HG02642 (cell line): ENCODE results near the gene TOR2A.
"Not testable (repeated sequence)": the region's sequence is repeated elsewhere in the genome, so short reads cannot be mapped to it uniquely, and the experiment has no call there.

Experiments
- ATAC-seq: cut with Tn5 transposase; IDR thresholded peaks from one replicate; pipeline ENCODE4 v1.9.1; 2021; ENCODE audit warnings: mild to moderate bottlenecking; ENCODE audit not compliant: unreplicated experiment, poor library complexity

TOR2A gene

DNA sequence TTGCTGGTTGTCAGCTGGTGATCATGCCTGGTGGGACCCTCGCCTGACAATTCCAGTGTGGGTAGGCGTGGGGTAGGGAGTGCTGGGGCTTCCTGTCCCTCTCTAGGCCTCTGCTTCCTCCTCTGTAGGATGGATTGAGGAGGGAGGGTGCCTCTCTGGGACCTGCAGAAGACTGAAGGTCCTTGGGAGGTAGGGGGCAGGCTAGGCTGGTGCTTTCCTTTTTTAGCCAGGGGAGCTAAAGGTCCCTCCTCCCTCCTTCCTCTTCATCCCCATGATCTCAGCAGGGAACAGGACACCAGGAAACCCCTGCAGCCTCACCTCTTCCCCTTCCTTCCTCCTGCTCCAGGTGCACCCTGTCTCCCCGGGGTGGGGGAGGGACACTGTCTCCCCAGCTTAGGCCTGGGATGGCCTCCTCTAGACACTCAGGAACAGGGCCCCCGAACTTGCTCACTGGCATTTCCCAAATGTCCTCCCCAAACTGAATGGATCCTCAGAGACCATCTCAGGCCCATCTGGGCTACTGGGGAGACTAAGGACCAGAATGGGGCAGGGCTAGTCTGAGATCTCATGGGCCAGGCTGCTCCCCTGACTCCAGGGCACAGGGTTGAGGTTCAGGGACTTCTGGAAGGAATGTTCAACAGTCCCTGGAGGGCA, 35.0 kb upstream of the TOR2A start:
- no peak for ATAC-seq

DNA sequence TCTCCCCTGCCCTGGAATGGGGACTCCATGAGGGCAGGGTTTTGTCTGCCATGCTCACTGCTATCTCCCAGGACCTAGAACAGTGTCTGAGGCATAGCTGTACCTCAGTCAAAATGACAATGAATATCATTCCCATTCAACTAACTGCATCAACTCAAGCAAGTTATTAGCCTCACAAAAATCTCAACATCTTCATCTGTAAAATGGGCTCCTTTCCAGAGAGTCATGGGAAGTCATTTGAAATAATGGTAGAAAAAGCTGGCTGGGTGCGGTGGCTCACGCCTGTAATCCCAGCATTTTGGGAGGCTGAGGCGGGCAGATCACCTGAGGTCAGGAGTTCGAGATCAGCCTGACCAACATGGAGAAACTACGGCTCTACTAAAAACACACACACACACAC, 34.0 kb upstream of the TOR2A start:
- ATAC-seq, result no peak

DNA sequence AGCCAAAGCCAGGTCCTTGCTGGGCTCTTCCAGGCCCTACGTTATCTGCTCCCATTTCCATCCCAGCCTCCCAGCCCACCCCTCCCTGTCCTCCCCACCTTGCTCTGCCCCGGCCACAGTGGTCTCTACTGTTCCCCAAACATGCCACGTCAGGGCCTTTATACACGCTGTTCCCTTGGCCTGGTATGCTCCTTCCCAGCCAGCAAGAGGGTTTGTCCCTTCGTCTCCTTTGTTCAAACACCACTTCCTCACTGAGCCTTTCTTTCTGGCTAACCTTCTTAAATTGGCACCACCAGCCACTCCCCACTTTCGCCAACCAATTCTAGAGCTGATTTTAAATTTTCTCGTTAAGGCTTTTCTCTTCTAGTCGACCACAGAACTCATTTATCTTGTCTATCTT, 33.6 kb upstream of the TOR2A start:
- no peak for ATAC-seq

DNA sequence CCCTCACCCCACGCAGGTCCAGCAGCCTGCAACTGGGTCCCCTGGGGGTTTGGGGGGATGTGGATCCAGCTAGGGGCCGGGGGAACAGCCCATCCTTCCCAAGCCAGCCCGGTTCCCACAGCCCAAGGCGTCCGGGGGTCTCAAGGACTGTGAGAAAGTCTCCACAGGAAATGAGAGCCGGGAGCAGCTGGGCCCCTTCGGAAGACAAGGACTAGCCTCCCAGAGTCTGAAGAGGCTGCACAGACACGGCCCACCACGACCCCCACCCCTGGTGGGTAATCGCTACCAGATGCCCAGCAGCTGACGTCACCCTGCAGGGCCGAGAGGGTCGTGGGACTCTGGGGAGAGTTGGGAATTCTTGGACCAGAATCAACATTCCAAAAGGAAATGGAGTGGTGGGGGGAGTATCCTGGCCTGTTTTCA, 32.8 kb upstream of the TOR2A start:
- no peak for ATAC-seq

DNA sequence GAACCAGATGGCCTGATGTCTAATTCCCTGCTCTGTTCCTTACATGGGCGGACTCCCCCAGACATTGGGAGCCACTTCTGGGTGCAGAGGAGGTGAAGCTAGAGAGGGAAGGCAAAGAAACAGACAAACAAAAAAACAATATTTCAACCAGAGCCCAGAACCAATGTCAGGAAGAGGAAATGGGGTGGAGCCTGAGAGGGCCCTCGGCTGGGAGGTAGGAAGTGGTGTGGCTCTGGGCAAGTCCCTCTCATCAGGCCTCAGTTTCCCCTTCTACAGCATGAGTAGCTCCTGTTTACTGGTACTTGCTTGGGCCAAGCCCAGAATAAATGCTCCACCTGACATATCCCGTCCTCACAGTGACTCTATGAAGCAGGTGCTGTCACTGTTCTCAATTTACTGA, 32.3 kb upstream of the TOR2A start:
- ATAC-seq, result no peak

DNA sequence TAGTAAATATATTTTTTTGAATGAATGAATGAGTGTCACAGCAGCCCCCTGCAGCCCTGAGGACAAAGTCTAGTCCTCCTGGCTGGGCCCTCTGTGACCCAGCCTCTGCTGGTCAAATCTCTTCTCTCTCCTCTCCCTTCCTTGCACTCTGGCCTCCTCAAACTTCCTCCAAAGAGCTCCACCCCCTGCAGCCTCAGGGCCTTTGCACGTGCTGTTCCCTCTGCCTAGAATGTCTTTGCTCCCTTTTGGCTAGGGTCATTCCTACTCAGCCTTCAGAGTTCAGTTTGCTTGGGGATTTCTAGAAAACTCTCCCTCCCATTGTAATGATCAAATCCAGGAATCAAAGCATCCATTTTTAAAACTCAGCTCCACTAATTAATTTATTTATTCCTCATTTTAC, 30.3 kb upstream of the TOR2A start:
- no peak for ATAC-seq

DNA sequence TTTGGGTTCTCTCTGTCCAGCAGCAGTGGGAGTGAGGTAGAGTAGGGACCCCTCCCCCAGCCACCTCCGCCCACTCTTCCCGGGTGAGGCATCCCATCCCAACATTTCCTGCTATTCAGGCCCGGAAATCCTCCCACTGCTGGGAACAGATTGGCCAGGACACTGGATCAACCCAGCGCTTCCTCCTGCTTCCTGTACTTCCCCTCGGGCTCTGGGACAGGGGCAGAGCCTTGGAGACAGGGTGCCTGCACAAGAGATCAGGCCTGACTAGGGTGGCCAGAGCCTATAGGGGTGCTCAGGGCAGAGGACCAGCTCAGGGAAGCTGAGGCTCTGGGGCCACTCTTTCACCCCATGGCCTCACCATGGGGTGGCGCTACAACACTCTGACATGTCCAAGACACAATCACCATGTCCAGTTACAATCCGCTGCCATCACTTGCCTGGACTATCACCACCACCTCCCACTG, 28.9 kb upstream of the TOR2A start:
- ATAC-seq, result no peak

DNA sequence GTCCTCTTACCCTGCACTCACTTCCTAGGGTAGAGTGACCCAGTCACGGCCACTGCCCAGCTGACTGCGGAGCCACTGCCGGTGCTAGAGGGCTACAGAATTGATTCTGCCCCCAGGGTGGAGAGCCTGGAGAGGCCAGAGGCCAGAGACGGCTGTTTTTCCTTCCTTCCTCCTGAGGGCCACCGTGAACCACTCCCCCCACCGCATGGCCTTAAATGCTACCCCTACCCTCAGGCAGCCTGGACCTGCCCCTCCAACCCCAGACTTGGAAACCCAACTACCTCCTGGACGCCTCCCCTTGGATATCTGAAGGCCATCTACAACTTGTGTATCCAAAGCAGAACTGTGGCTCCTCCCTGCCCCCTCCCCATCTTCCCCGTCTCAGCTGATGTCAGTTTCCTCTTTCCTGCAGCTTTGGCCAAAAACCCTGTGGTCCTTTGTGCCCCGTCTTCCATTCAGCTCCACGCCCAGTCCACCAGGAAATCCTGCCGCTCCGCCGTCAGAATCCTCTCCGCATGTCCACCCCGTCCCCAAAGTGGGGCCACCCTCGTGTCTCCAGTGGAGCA, 27.1 kb upstream of the TOR2A start:
- ATAC-seq, result no peak

DNA sequence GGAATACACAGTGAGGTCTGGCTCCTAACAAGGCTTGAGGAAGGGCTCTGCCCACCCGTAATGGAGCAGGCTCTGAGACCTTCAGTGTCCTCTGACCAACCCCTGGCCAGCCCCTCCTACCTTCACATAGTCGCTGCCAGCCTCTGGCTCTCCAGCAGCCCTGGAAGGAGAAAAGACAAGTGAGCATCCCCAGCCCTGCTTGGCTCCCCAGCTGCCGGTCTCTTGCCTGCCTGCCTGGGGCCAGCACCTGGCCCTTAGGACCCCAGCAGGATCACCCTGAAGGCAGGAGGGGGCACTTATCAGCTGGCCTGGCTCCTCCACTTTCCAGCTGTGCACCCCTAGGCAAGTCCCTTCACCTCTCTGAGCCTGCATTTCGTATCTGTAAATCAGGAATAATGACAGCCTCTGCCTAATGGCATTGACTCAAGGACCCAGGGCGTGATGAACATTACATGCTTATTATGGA, 26.4 kb upstream of the TOR2A start:
- ATAC-seq, result no peak

DNA sequence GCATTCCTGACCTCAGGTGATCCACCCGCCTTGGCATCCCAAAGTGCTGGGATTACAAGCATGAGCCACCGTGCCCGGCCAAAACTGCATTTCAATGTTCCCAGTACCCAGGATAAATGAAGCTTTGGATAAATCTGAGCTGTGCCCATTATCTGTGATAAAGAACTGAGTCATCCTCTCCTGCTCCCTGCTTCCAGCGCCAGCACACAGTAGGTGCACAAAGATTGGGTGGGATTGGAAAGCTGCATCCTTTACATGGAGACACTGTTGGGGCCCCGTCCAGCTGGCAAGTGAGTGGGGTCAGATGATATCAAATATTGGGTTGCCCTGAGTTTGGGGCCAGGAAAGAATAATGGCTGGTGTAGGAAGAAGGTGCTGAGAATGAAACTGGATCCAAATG, 26.0 kb upstream of the TOR2A start:
- ATAC-seq, result no peak

DNA sequence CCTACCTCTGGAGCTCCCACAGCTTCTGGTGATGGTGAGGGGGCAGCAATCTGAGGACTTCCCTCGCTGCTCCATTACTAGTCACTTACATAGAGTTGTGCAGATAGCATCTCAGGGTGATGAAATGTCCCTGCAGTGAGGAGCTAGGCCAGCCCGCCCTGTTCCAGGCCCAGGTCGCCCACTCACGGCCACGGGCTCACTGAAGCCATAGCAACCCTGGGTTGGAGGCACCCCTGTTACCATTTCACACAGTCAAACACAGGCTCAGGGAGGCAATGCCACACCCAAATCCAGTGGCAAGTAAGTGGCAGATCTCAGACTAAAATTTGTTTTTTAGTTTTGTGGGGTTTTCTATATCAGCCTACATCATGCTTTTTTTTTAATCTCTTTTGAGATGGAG, 23.7 kb upstream of the TOR2A start:
- ATAC-seq, result no peak

DNA sequence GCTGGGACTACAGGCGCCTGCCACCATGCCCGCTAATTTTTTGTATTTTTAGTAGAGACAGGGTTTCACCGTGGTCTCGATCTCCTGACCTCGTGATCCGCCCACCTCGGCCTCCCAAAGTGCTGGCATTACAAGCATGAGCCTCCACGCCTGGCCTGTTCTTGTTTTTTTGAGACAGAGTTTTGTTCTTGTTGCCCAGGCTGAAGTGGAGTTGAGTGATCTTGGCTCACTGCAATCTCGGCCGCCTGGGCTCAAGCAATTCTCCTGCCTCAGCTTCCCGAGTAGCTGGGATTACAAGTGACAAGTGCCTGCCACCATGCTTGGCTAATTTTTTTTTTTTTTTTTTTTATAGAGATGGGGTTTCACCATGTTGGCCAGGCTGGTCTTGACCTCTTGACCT, 21.7 kb upstream of the TOR2A start:
- ATAC-seq, result not testable (repeated sequence)

DNA sequence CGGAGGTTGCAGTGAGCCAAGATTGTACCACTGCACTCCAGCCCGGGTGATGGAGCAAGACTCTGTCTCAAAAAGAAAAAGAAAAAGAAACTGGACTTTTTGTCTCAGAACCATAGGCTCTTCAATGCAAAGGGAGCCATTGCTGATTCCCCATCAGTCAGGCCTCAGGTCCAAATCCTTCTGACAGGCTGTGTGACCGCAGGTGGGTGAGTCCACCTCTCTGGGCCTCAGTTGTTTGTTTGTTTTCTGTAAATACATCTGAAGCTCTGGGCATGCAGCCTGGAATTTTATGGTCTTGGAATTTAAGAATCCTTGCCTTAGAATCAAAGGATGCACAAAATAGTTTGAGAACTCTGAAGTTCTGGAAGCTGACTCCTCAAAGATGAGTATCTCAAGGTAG, 21.1 kb upstream of the TOR2A start:
- no peak for ATAC-seq

DNA sequence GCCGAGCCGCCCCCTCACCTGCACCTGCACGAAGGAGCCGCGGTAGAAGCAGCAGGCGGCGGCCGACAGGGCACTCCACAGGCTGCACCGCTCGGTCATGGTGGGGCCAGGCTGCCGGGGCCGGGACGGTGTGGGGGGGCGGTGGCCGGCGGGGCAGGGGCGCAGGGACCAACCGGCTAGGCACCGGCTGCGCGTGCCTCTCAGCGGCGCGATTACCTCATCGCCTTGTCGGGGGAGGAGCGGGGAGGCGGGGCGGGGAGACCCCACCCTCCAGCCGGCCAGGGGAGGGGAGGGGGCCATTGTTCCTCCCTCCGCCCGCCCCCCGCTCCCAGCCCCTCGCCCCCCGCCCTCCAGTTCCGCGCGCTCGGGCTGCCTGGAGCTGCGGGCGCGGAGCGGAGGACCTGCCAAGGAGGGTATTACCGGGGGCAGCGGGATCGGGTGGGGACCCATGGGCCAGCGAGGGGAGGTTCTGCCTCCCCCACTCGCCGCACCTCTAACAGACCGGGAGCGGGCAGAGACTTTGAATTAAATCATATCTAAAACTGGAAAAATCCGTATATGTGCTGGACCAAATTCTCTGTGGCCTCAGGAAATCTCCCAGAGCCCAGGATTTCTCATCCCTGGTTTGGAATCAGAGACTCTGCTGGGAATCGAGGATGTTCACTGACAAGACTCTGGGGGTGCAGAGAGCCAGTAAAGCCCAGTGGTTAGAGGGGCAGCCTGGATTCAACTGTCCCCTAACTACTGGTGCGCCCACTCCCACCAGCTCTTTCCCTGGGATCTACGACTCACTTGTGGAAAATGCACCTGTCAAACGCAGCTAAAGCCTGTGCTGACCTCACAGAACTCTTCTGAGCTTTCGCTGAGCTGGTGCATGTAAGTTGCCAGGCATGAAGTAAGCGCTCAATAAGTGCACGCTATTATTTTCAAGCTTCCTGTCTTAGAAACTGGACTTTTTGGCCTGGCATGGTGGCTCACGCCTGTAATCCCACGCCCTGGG, 20.3 kb upstream of the TOR2A start:
- ATAC-seq, result no peak

DNA sequence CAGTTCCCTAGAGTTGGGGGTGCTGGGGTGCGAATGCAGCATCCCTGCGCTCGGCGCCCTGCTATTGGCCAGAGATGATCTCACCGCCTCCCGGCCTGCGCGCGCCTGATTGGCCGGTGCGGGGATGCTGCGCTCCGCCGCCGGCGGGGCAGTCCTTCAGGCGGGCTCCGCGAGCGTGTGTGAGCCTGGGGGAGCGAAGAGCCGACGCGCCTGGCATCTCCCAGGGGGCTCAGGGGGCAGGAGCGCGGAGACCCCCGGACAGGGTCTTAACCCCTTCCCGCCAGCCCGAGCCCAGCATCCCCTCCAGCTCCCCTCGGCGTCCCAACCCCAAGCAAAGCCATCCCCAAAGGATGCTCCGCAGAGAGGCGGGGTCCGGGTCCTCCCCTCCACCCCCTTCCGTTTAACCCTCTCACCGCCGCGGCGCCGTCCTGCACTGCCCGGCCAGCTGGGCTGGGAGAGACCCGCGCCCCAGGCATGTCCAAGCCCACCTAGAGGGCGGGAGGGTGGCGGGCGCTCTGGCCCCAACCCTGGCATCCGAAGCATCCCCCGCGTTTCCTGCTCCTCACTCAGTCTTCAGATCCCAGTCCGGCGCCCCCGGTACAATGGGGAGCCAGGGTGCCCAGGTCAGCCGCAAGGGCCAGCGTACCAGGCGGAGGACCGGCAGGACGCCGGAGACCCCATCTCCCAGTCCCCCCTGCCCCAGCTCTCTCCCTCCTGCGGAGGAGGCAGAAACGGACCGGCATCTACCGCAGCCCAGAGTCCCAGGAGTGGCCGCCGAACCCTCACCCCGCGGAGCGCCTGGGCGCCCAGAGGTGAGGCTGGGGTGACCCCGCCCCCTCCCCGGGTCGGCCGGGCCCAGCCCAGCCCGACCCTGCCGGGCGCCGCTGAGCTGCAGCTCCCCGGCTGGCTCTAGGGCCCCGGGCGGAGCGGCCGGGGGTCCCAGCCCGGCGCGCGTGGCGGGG, 19.3 kb upstream of the TOR2A start:
- no peak for ATAC-seq

DNA sequence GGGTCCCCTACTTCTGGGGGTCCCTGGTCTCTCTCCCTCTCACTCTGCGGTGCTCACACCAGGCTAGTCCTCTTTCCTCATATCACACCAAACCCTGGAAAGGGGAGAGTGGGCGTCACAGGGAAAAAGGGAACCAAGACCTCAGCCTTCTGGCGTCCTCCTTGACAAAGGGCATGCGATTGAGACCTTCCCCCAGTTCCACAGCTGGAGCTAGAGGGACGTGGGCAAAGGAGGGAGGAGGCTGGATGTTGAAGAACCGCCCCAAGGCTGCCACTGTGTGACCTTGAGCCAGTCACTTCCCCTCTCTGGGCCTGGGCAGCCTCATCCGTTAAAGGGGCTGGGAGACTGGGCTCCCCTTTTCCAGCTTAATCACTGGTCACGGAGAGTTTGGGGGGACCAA, 18.5 kb upstream of the TOR2A start:
- no peak for ATAC-seq

DNA sequence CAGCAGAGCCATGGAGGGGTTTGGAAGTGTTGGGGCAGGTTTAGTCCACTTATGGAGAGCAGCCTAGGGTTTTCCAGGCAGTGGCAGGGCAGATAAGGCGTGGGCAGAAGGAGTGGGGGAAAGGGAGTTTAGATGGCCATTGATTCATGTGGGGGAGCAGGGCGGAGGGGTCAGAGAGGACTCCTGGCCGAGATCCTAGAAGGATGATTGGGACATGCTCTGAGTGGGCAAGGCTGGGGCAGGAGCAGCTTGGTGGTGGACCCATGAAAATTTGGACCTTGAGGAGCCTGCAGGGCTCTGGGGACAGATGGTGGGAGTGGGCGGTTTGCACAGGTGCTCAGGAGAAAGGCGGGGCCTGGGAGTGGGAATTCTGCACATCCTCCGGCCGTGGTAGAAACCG, 18.1 kb upstream of the TOR2A start:
- no peak for ATAC-seq

DNA sequence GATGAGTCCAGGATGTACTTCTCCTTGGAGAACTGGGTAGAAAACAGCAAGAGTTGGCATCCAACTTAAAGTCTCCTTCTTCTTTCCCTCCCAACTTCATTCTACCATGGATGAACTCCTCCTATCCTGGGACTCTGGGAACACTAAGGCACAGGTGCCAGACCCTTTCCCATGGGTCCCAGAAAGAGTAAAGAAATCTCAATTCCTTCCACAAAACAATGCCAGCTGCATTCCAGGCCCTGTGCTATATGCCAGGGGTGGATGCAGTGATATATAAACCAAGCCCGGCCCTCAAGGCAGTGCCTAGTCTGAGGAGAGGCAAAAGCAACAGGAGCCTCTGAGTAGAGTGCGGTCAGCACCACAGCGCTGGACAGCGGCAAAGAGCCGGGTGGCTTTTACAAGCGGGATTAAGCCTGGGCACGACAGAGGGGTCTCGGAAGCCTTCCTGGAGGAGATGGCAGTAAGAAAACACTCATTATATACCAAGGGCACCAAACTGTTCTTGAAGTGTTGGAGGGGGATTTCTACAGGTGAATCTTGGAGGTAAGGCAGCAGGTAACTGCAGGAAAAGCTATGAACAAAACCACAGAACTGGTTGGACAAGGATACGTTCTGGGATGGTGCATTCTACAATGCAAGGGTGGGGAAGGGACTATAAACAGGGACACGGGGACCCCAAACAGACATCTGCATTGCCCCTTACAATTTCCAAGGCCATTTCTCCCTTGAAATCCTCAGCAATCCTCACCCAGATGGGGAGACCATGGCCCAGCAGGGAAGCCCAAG, 16.4 kb upstream of the TOR2A start:
- ATAC-seq, result no peak

DNA sequence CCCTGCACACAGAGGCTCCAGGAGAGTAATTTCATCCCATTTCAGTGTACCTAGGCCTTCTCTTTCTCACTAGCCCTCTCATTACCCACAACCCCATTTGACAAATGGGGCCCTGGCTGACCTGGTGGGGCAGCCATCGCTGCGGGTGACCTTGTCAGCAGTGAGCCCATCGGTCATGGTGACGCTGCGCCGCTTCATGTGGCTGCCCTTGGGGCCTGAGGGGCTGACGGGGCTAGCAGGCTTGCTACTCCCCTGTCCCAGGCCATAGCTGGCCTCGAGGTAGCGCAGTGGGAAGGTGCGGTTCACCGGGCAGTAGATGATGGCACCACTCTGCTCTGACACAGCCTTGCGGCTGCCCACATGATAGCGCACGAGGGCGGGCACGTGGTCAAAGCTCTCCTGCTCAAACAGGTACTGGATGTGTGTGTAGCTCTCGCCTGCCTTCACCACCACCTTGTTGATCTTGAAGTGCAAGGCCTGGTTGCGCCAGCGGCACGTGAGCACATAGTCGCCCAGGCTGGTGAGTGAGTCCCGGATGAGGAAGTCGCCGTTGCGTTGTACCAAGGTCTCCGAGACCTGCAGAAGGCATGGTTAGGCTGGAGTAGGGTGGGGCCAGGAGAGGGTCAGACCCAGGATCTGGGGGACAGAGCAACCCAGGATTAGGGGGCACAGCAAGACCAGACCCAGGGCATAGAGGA, 14.1 kb upstream of the TOR2A start:
- ATAC-seq, result no peak
